B cell (primary cell): Measurements from ENCODE around the gene TPP2.

Experiments
- CTCF ChIP-seq: fragments of 200-600 bp; IDR thresholded peaks from one replicate; pipeline ENCODE4 v1.8.0; 2022; ENCODE audit warnings: antibody characterized with exemption, mild to moderate bottlenecking
- EZH2 ChIP-seq: IDR thresholded peaks from 2 replicates; pipeline ENCODE4 v1.6.1; 2012; ENCODE audit warnings: borderline replicate concordance, low read depth, mild to moderate bottlenecking, moderate library complexity, low read length; ENCODE audit not compliant: insufficient read depth, poor library complexity, severe bottlenecking

- TF ChIP-seq CTCF (peak; percentile 51), EZH2 (no peak)
These were observed 40.8 kb upstream of the TPP2 start for GRCh38 chr13:102555914-102556553.
